A673 (cell line): Measurements from ENCODE around the gene KXD1.

ENCODE experiments used
- CTCF ChIP-seq: fragments of 300-800, 200-600 bp; sonication (generic); conservative IDR thresholded peaks from 2 replicates; pipeline ENCODE4 v1.5.1; 2017; ENCODE audit warnings: low read depth, mild to moderate bottlenecking, antibody characterized with exemption, low read length, moderate library complexity, mixed read lengths
- EZH2 ChIP-seq: fragments of 200-600 bp; sonication (generic); IDR thresholded peaks from 2 replicates; pipeline ENCODE4 v1.6.1; 2017; ENCODE audit warnings: borderline replicate concordance, low read depth, mild to moderate bottlenecking, mixed read lengths, antibody characterized with exemption, low read length; ENCODE audit not compliant: poor library complexity, severe bottlenecking

- no peak for TF ChIP-seq CTCF
- TF ChIP-seq EZH2: no peak
These were observed 31.4 kb upstream of the KXD1 start for GRCh38 chr19:18526316-18526715.
